ENCODE data around the gene PRR11.

- TF ChIP-seq CTCF (IDR thresholded peaks at IDR 0.05; ENCODE audit: insufficient read depth, low read length, poor library complexity, severe bottlenecking) (no peak), EZH2phosphoT487 (conservative IDR thresholded peaks at IDR 0.05; ENCODE audit: low read length) (no peak)
Measured at GRCh38 chr17:59161477-59161876, 5.9 kb downstream of the PRR11 start.
